GM12878 (cell line): Measurements from ENCODE around the gene C19orf73.

Experiments
- BHLHE40 ChIP-seq, 2 experiments: fragments of 450-650 bp in 1 of 2; IDR thresholded peaks; 2 replicates each; pipeline ENCODE4 v1.6.1; 2011 to 2017; ENCODE audit warnings: low read depth in 2 of 2, borderline replicate concordance in 1 of 2, improper control_type of control experiment in 1 of 2, low read length in 1 of 2, mild to moderate bottlenecking in 1 of 2
- CREM ChIP-seq: IDR thresholded peaks from 2 replicates; pipeline ENCODE4 v1.6.1; 2014; ENCODE audit warnings: antibody characterized with exemption, low read depth
- CTCF ChIP-seq, 3 experiments: IDR thresholded peaks in 2 of 3; conservative IDR thresholded peaks in 1 of 3; 2 replicates each; pipeline ENCODE4 v1.5.1; 2011; ENCODE audit warnings: low read depth in 3 of 3, low read length in 3 of 3, mild to moderate bottlenecking in 3 of 3, control low read depth in 2 of 3, moderate library complexity in 2 of 3, inconsistent platforms in 1 of 3, mixed read lengths in 1 of 3; ENCODE audit not compliant: control insufficient read depth in 2 of 3, insufficient read depth in 1 of 3; ENCODE audit errors: extremely low read depth in 1 of 3
- DPF2 ChIP-seq: fragments of 450-650 bp; IDR thresholded peaks from 2 replicates; pipeline ENCODE4 v1.6.1; 2017; ENCODE audit warnings: mild to moderate bottlenecking
- EZH2 ChIP-seq: IDR thresholded peaks from 2 replicates; pipeline ENCODE4 v1.6.1; 2012; ENCODE audit warnings: low read depth, mild to moderate bottlenecking, control low read depth, inconsistent platforms, low read length, borderline replicate concordance; ENCODE audit not compliant: control insufficient read depth
- NBN ChIP-seq: fragments of 450-650 bp; IDR thresholded peaks from 2 replicates; pipeline ENCODE4 v1.6.1; 2016
- POLR2A ChIP-seq: IDR thresholded peaks from 2 replicates; pipeline ENCODE4 v1.6.1; 2011; ENCODE audit warnings: low read depth, mild to moderate bottlenecking, low read length
- SRF ChIP-seq, 2 experiments: IDR thresholded peaks; 2 replicates each; pipeline ENCODE4 v1.6.1; 2011; ENCODE audit warnings: low read depth in 2 of 2, low read length in 2 of 2, mild to moderate bottlenecking in 1 of 2, moderate library complexity in 1 of 2
- TF ChIP-seq, protein P1 (sequence below): IDR thresholded peaks from 2 replicates; pipeline ENCODE4 v1.6.1; 2011; ENCODE audit warnings: mild to moderate bottlenecking, low read depth, low read length, moderate library complexity; ENCODE audit not compliant: insufficient replicate concordance

- TF ChIP-seq NBN (no peak), CREM (no peak), SRF (IDR thresholded peaks at IDR 0.05; ENCODE audit: low read depth in 2 of 2, low read length in 2 of 2) (no peak), CTCF (IDR thresholded peaks at IDR 0.05 in 2 of 3, conservative IDR thresholded peaks at IDR 0.05 in 1 of 3; ENCODE audit: control insufficient read depth in 2 of 3, extremely low read depth in 1 of 3, insufficient read depth in 1 of 3, low read depth in 3 of 3, low read length in 3 of 3) (no peak), EZH2 (no peak), POLR2A (no peak), DPF2 (no peak), BHLHE40 (IDR thresholded peaks at IDR 0.05; ENCODE audit: borderline replicate concordance in 1 of 2, low read depth in 2 of 2, low read length in 1 of 2) (no peak)
- TF ChIP-seq, protein P1, sequence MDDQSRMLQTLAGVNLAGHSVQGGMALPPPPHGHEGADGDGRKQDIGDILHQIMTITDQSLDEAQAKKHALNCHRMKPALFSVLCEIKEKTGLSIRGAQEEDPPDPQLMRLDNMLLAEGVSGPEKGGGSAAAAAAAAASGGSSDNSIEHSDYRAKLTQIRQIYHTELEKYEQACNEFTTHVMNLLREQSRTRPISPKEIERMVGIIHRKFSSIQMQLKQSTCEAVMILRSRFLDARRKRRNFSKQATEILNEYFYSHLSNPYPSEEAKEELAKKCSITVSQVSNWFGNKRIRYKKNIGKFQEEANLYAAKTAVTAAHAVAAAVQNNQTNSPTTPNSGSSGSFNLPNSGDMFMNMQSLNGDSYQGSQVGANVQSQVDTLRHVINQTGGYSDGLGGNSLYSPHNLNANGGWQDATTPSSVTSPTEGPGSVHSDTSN = no peak
These were observed 22.4 kb upstream of the C19orf73 start for GRCh38 chr19:49141352-49141751.
